Prostate gland (tissue), 2 donors: ENCODE results near the gene CCDC63.

Experiments used
- CTCF ChIP-seq, 4 experiments: fragments of 200-600 bp in 2 of 4; fragments of 450-650 bp in 2 of 4; sonication (generic) in 2 of 4; IDR thresholded peaks; 1 replicate in 3 of 4; 2 replicates in 1 of 4; pipeline ENCODE4 v1.5.1; 2016 to 2019; ENCODE audit warnings: antibody characterized with exemption in 4 of 4, mild to moderate bottlenecking in 2 of 4, moderate library complexity in 2 of 4
- POLR2A ChIP-seq: fragments of 450-650 bp; IDR thresholded peaks from one replicate; pipeline ENCODE4 v1.6.1; 2016; ENCODE audit warnings: antibody characterized with exemption, mild to moderate bottlenecking
- POLR2AphosphoS5 ChIP-seq: sonication (generic); formaldehyde crosslinking; IDR thresholded peaks from one replicate; pipeline ENCODE4 v1.6.1; 2017; ENCODE audit warnings: antibody characterized with exemption

GRCh38 chr12:110906985-110907384, 60.2 kb downstream of the CCDC63 start:
- TF ChIP-seq CTCF (IDR thresholded peaks at IDR 0.05) (no peak), POLR2A (no peak), POLR2AphosphoS5 (no peak)
